HEK293 (cell line): Measurements from ENCODE around the gene NSUN4.
A peak's percentile ranks its signal among the peaks of the same experiment; 100 is the strongest.

Source experiments
- CTCF ChIA-PET: fragments of 350-600 bp; formaldehyde crosslinking; extraction: SDS; loops from one replicate; lab custom pipeline; 2021; ENCODE audit warnings: antibody characterized with exemption; lab: Yijun Ruan, JAX
- POLR2A ChIA-PET: fragments of 300-600 bp; formaldehyde crosslinking; extraction: SDS; loops from one replicate; lab custom pipeline; 2020; ENCODE audit warnings: antibody characterized with exemption, inconsistent platforms; lab: Yijun Ruan, JAX
- H3K27ac ChIP-seq: fragments of 200-500 bp; sonication (Bioruptor generic); 2 replicates; pipeline ENCODE4 v1.5.1; 2014; ENCODE audit warnings: low read depth, low read length, control low read depth, inconsistent platforms; ENCODE audit errors: extremely low read depth
- H3K36me3 ChIP-seq, 2 experiments: fragments of 200-500 bp in 1 of 2; sonication (Bioruptor generic) in 1 of 2; 1 replicate in 1 of 2; 2 replicates in 1 of 2; pipeline ENCODE4 v1.5.1; 2014 to 2017; ENCODE audit warnings: inconsistent platforms in 2 of 2, low read length in 2 of 2; ENCODE audit not compliant: control insufficient read depth in 2 of 2, insufficient read depth in 1 of 2
- H3K4me1 ChIP-seq: fragments of 200-500 bp; sonication (Bioruptor generic); 2 replicates; pipeline ENCODE4 v1.5.1; 2014; ENCODE audit warnings: mild to moderate bottlenecking, low read length, inconsistent platforms; ENCODE audit not compliant: control insufficient read depth, insufficient read depth
- H3K4me3 ChIP-seq: 2 replicates; pipeline ENCODE4 v1.5.1; 2011; ENCODE audit warnings: low read depth, mild to moderate bottlenecking, control low read depth, low read length, moderate library complexity
- H3K9me3 ChIP-seq: fragments of 200-500 bp; sonication (Bioruptor generic); 2 replicates; pipeline ENCODE4 v1.5.1; 2014; ENCODE audit warnings: low read depth, low read length, inconsistent platforms; ENCODE audit not compliant: control insufficient read depth, insufficient read depth
- GFI1B ChIP-seq: fragments of 450-650 bp; formaldehyde crosslinking; IDR thresholded peaks from 2 replicates; pipeline ENCODE4 v1.5.1; 2016; ENCODE audit warnings: missing biosample characterization, missing genetic modification characterization
- GLI4 ChIP-seq: fragments of 450-650 bp; formaldehyde crosslinking; IDR thresholded peaks from 2 replicates; pipeline ENCODE4 v1.5.1; 2016; ENCODE audit warnings: missing biosample characterization, missing genetic modification characterization
- KLF1 ChIP-seq: fragments of 450-650 bp; formaldehyde crosslinking; IDR thresholded peaks from 2 replicates; pipeline ENCODE4 v1.5.1; 2016; ENCODE audit warnings: missing biosample characterization, missing genetic modification characterization
- SCRT2 ChIP-seq: fragments of 450-650 bp; formaldehyde crosslinking; IDR thresholded peaks from 2 replicates; pipeline ENCODE4 v1.5.1; 2016; ENCODE audit warnings: missing biosample characterization, missing genetic modification characterization
- SP2 ChIP-seq: fragments of 450-650 bp; formaldehyde crosslinking; IDR thresholded peaks from 2 replicates; pipeline ENCODE4 v1.5.1; 2016; ENCODE audit warnings: missing biosample characterization, missing genetic modification characterization
- SP7 ChIP-seq: fragments of 450-650 bp; formaldehyde crosslinking; IDR thresholded peaks from 2 replicates; pipeline ENCODE4 v1.5.1; 2016; ENCODE audit warnings: missing biosample characterization, missing genetic modification characterization
- ZBTB1 ChIP-seq: fragments of 450-650 bp; formaldehyde crosslinking; IDR thresholded peaks from 2 replicates; pipeline ENCODE4 v1.5.1; 2016; ENCODE audit warnings: missing biosample characterization, missing genetic modification characterization
- ZBTB10 ChIP-seq: fragments of 450-650 bp; formaldehyde crosslinking; IDR thresholded peaks from 2 replicates; pipeline ENCODE4 v1.5.1; 2016; ENCODE audit warnings: missing biosample characterization, missing genetic modification characterization
- ZNF18 ChIP-seq: fragments of 450-650 bp; formaldehyde crosslinking; IDR thresholded peaks from 2 replicates; pipeline ENCODE4 v1.5.1; 2016; ENCODE audit warnings: missing biosample characterization, missing genetic modification characterization
- ZNF202 ChIP-seq: fragments of 450-650 bp; formaldehyde crosslinking; IDR thresholded peaks from 2 replicates; pipeline ENCODE4 v1.5.1; 2016; ENCODE audit warnings: missing biosample characterization, missing genetic modification characterization, borderline replicate concordance
- ZNF24 ChIP-seq: fragments of 450-650 bp; formaldehyde crosslinking; IDR thresholded peaks from 2 replicates; pipeline ENCODE4 v1.5.1; 2016; ENCODE audit warnings: missing biosample characterization, missing genetic modification characterization
- ZNF302 ChIP-seq: fragments of 450-650 bp; formaldehyde crosslinking; IDR thresholded peaks from 2 replicates; pipeline ENCODE4 v1.5.1; 2016; ENCODE audit warnings: missing biosample characterization, missing genetic modification characterization, low read depth
- ZNF521 ChIP-seq: fragments of 450-650 bp; formaldehyde crosslinking; IDR thresholded peaks from 2 replicates; pipeline ENCODE4 v1.5.1; 2017; ENCODE audit warnings: missing biosample characterization, mild to moderate bottlenecking, missing genetic modification characterization
- ZNF580 ChIP-seq: fragments of 450-650 bp; formaldehyde crosslinking; IDR thresholded peaks from 2 replicates; pipeline ENCODE4 v1.5.1; 2016; ENCODE audit warnings: missing biosample characterization, missing genetic modification characterization
- ZNF610 ChIP-seq: fragments of 450-650 bp; formaldehyde crosslinking; IDR thresholded peaks from 2 replicates; pipeline ENCODE4 v1.5.1; 2016; ENCODE audit warnings: missing biosample characterization, missing genetic modification characterization, borderline replicate concordance
- ZNF654 ChIP-seq: fragments of 450-650 bp; formaldehyde crosslinking; IDR thresholded peaks from 2 replicates; pipeline ENCODE4 v1.5.1; 2016; ENCODE audit warnings: low read depth, missing biosample characterization, missing genetic modification characterization
- ZNF677 ChIP-seq: fragments of 450-650 bp; IDR thresholded peaks from 2 replicates; pipeline ENCODE4 v1.5.0; 2018; ENCODE audit warnings: missing biosample characterization, mild to moderate bottlenecking, missing genetic modification characterization, moderate library complexity
- ZNF76 ChIP-seq: fragments of 450-650 bp; formaldehyde crosslinking; IDR thresholded peaks from 2 replicates; pipeline ENCODE4; 2016; ENCODE audit warnings: low read depth, missing biosample characterization, missing genetic modification characterization, borderline replicate concordance
- ZNF777 ChIP-seq: fragments of 450-650 bp; formaldehyde crosslinking; IDR thresholded peaks from 2 replicates; pipeline ENCODE4 v1.5.1; 2017; ENCODE audit warnings: missing biosample characterization, missing genetic modification characterization, borderline replicate concordance

The NSUN4 gene

GRCh38 chr1:46405724-46406123 is 65.1 kb downstream of the NSUN4 start (continued):
- no peak for TF ChIP-seq ZBTB10
- no peak for TF ChIP-seq KLF1 (tag by site-specific recombination)

GRCh38 chr1:46406881-46407608 is 66.4 kb downstream of the NSUN4 start:
- CTCF ChIA-PET, result interaction anchor here (0.6 to 5.2 kb wide), 12 partner anchors 12 to 322 kb away, joined by 3 to 26 read pairs (median 4); no protein-coding TSS in a partner anchor
- POLR2A ChIA-PET, result no interaction called here
- Histone ChIP-seq H3K9me3 (no peaks in the 10 kb centered on the region), H3K27ac (no peak overlapping the region), H3K36me3 (no peaks in the 10 kb centered on the region), H3K4me3 (no peak overlapping the region), H3K4me1 (no peaks in the 10 kb centered on the region)
- TF ChIP-seq ZNF777 (tag by site-specific recombination), result no peak
- no peak for TF ChIP-seq ZNF521 (tag by site-specific recombination)
- TF ChIP-seq ZNF677 (tag by site-specific recombination), result no peak
- peak; percentile 72 for TF ChIP-seq SCRT2 (tag by site-specific recombination)

GRCh38 chr1:46407636-46408035 is 67.0 kb downstream of the NSUN4 start:
- Histone ChIP-seq H3K4me3 (no peak overlapping the region), H3K4me1 (no peaks in the 10 kb centered on the region), H3K27ac (no peak overlapping the region), H3K36me3 (no peaks in the 10 kb centered on the region), H3K9me3 (no peaks in the 10 kb centered on the region)
- ChIA-PET POLR2A (no interaction called here), CTCF (interaction anchor here (0.6 to 5.2 kb wide), 4 partner anchors 57 to 121 kb away, joined by 3 to 26 read pairs (median 6); no protein-coding TSS in a partner anchor)
- TF ChIP-seq ZNF76 (no peak), ZNF302 (tag by site-specific recombination) (no peak), ZNF24 (tag by site-specific recombination) (no peak), ZBTB1 (no peak), ZNF610 (tag by site-specific recombination) (no peak), ZNF580 (tag by site-specific recombination) (no peak), GLI4 (tag by site-specific recombination) (no peak), ZNF654 (tag by site-specific recombination) (no peak), ZNF18 (tag by site-specific recombination) (no peak), ZNF202 (tag by site-specific recombination) (no peak), SP7 (tag by site-specific recombination) (no peak), SP2 (no peak), GFI1B (tag by site-specific recombination) (no peak)
